HG02763 (cell line): ENCODE results near the gene CNTN4.
"Not testable (repeated sequence)": the region's sequence is repeated elsewhere in the genome, so short reads cannot be mapped to it uniquely, and the experiment has no call there.

Experiments
- ATAC-seq: cut with Tn5 transposase; IDR thresholded peaks from one replicate; pipeline ENCODE4 v1.9.1; 2021; ENCODE audit warnings: mild to moderate bottlenecking, moderate library complexity; ENCODE audit not compliant: unreplicated experiment

The CNTN4 gene

DNA sequence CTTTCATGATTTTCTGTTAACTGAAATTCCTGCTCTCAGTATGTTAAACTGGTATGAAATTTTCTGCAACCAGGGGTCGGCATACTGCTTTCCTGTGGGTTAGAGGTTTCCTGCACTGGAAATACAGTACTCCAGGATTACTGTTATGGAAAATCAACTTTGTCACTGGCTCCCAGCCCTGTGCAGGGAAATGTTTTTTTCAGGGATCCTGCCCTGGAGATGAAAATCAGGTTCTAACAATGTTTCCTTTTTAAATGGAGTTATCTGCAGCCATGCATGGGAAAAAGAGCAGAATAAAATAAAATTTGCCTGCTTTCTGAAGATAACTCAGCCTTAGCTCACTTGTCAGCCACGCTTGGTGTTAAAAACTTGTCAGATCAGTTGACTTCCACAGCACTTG, 791.1 kb downstream of the CNTN4 start:
- ATAC-seq = no peak

DNA sequence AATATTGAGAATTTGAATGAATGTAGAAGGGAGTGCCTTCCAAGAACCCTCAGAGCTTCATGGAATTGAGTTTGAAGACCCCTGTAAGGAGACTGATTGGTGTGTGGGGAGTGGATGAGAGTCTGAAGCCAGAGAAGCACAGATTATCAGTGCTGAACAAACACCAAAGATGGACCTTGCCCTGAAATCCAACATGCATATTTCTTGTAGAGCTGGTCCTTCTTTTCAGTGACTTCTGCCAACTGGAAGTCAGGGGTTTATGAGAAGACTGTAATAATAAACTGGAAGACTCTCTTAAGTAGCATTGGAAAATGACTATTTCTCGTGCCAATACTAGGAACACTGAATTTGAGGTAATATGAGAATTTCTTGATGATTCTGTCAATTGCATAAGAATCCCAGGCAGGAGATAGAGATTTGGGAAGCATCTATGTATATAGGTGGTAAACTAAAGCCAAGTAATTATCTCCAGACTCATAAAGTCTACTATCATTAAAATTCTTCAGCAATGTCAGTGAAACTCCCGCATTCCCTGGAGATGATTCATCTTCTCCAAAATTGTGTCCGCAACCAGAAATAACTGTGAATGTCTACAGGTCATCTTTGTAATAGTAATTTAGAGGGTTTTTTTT, 797.8 kb downstream of the CNTN4 start:
- no peak for ATAC-seq

DNA sequence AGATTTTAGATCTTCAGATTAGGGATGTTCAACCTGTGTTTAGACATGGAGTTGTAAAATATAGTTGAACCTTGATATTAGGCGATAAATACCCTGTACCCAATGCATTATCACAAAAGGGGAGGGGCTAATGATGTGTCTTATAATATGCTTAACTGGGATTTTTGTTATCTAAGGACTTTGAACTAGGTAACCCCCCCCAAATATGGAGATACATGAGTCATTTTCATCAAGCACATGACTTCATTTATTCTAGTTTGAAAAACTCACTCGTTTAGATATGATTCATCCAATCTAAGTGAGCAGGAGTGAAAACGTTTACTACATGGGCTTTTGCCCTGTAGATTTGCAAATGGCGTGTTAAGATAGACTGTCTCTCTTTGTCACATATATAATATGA, 799.2 kb downstream of the CNTN4 start:
- no peak for ATAC-seq

DNA sequence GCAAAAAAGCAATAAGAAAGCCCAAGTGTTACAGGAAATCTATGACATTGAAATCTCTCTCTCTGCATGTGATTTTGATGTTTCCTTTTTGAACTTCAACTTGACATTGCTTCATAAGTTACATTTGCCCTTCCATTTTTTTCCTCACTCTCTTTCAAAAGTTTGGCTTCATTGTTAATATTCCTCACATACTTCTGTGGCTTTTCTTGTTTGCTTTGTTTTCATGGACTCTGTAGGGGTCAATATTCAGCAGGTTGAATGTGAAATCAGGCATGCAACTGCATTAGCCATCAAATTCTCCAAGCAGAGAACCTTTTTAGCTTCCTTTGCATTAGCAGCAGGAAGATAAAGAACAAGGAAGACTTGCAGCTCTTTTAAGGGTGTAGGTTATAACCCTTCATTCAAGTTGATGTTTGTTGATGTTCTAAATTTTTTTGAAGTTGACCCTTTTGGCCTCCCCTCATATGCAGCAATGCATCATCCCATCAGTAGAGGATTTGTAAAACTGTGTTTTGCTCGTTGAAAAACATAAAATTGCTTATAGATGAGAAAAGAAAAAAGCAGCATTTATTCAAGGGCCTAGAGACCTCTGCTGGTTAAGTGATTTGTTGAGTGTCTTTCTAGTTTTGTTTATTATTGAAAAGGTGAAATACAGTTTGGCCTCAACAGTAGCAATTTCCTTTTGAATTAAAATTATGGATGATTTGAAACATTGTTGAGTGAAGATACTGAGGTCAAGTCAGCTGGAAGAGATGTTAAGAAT, 800.1 kb downstream of the CNTN4 start:
- no peak for ATAC-seq

DNA sequence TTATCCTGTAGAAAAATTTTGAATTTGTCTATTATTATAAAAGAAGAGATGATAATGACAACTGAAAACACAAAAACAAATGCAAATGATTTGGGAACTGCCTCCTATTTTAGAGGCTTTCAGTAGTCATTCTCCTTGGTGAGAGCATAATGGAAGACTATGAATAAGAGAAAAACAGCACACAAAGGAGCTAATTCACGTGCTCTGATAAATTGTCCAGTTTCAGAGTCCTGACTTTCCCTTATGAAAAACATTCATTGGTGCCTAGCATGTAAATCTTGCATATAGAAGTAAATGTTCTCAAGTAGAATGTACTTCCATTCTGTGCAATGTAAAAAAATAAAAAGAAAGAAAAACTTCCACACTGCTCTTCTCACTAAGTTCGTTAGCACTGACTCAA, 805.4 kb downstream of the CNTN4 start:
- ATAC-seq = no peak

DNA sequence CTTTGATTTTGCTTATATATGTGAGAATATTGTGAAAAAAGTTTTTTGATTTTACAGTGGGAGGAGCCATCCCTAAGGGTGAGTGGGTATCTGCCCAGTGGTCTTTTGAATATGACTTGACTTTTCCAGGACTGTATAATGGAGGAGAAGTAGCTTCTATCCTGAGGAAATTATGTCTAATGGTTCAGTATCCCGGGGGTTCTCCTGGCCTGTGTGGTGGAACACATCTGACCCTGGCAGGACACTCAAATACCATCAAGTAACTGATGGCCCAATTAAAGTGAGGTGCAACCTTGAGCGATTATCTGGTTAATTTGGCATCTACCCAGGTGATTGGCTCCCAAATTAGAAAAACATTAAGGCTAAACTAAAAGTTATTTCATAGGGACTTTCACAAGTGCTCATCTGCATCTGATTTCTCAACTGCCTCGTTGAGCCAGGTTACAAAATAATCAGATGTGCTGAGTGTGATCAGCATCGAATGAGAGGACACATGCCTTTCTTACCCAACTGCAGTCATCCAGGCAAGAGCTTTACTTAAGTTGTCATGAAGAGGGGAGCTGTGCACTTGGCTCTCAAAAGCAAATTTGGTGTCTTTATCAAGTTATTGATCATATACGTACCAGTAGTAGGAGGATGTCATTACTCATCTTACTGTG, 810.2 kb downstream of the CNTN4 start:
- no peak for ATAC-seq

DNA sequence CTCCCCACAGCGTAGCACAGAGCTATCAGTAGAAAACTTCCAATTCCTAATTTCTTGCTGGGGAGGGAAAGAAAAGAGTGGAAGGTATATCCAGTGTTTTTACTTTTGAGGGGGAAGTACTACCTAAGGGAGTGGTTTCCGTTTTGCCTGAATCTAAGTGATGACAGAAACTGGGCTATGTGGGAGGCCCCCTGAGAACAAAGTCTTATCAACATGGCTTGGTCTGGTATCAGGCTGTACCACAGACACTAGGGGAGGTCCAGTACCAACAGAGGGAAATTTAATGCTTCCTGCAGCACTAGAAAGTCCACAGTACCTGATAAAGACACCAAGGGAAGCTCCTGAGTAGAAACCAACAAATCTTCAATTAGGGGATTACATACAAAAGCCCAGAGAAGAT, 812.3 kb downstream of the CNTN4 start:
- no peak for ATAC-seq

DNA sequence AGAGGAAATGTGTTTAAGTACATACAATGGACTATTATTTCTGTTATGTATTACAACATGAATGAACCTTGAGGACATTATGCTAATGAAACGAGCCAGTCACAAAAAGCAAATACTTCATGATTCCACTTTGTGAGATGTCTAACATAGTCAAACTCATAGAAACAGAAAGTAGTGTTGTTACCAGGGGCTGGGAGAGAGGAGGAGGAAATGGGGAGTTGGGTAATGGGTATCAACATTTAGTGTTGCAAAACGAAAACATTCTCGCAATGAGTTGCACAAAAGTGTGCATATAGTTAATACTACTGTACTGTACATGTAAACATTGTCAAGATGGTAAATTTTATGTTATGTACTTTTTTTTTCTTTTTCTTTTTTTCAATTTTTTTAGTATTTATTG, 817.2 kb downstream of the CNTN4 start:
- ATAC-seq = no peak

DNA sequence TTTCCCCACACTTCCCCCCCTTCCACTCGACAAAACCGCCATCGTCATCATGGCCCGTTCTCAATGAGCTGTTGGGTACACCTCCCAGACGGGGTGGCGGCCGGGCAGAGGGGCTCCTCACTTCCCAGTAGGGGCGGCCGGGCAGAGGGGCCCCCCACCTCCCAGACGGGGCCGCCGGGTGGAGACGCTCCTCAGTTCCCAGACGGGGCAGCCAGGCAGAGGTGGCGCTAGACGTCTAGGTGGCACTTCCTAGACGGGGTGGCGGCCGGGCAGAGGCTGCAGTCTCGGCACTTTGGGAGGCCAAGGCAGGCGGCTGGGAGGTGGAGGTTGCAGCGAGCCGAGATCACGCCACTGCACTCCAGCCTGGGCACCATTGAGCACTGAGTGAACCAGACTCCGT, 818.0 kb downstream of the CNTN4 start:
- not testable (repeated sequence) for ATAC-seq

DNA sequence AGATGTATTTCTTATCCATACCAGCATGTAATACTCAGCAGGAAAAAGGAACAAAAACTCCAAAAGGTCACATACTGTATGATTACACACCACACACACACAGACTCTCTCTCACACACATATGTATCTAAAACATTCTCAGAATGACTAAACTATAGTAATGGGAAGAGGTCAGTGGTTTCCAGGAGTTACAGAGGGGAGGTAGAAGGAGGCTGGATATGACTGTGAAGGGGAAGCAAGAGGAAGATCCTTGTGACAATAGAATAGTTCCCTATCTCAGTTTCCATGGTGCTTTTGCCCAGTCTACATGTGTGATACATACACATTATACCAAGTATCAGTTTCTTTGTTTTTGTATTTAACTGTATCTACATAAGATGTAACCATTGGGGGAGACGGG, 821.4 kb downstream of the CNTN4 start:
- ATAC-seq = no peak

DNA sequence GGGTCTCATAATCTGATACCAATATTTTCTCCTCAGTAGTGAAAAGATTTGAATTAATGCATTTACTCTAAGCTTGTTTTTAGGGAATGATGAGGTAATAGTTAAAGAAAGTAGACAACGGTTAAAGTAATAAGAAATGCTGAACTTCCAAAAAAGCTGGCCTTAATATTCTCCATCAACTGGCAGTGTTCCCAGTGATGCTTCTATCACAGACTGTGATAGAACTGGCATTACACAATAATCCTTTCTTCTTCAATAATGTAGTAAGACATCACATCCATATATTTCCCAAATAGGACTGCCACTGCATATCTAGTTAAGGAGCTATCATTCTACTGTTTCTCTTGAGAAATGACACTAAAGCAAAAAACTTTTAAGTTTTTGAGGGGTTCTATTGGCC, 822.8 kb downstream of the CNTN4 start:
- ATAC-seq = no peak

DNA sequence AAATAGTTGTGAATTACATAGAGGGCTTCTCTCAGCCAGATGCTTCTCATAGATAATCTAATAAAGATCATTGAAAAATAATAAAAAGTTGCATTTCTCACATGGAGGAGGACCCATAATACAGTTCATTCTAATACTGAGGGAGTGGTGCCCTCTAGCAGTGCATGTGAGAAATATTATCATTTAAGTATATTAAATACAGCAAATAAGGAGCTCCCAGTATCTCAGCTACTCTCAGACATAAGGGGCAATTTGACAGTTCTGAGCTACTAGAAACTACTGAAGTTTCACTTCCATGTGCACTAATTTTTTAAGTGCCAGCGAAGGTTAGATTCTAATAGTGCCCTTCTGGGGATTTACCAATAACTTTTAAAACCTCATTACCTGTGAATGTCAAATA, 823.2 kb downstream of the CNTN4 start:
- peak; percentile 56 for ATAC-seq

DNA sequence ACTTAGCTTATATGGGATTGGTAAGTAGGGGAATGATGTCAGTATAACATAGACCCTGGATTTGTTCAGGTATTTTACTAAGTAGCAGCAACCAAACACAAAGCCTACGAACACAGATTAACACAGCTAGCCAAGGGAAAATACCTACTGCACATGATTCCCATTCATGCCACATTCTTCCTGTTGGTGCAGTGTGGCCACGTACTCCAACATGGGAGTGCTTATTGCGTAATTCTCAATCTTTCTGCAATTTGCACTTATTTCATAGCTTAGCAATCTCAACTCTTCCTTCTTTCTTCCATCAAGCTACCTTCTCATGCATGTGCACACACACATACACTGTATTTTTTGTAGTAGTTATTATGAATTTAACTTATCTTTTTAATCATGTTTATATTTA, 824.7 kb downstream of the CNTN4 start:
- ATAC-seq = no peak

DNA sequence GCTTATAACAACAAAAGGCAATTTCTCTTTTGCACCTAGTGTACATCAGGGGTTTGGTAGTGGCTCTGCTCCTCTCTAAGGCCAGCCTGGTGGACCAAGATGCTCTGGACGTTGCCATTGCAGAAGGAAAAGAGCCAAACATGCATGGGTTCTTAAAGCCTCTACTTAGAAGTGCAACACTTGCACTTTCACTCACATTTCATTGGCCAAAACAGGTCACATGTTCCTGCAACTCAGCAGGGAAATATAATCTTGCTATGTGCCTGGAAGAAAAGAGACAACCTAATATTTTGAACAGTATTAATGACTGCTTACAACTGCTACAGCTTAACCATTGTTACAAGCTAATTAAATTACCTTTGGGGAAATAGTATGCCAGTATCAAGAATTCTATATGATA, 828.6 kb downstream of the CNTN4 start:
- no peak for ATAC-seq

DNA sequence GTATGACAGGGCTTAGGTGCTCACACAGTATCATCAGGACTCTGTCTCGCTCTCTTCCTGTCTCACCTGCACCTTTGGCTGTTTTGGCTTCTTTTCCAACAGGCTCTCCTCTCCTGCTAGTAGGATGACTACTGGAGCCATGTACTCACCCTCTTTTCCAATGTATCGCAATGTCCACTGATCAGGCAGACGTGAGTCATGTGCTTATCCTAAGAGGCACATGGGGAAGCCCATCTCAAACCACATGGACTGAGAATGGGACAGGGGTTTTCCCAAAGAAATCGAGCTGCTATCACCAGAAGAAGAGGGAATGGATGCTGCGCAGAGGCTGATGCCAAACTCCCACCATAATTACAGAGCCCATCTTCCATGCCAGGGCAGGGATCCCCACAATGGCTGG, 830.9 kb downstream of the CNTN4 start:
- ATAC-seq = no peak

DNA sequence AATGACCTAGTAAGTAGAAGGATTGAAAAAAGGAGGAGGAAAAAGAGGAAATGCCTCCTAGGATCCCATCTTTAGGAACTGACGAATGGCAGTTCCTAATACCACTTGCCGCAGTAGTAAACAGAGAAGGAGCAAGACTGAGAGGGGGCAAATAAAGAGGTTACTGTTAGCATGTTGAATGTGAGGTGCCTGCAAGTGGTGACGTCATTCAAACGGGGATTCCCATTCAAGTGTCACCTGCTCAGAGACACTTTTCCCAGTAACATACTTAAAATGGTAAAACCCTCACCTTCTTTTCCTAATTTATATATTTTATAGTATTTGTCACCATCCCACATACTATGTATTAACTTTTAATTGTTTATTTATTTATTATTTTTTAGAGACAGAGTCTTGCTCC, 832.6 kb downstream of the CNTN4 start:
- ATAC-seq = no peak

DNA sequence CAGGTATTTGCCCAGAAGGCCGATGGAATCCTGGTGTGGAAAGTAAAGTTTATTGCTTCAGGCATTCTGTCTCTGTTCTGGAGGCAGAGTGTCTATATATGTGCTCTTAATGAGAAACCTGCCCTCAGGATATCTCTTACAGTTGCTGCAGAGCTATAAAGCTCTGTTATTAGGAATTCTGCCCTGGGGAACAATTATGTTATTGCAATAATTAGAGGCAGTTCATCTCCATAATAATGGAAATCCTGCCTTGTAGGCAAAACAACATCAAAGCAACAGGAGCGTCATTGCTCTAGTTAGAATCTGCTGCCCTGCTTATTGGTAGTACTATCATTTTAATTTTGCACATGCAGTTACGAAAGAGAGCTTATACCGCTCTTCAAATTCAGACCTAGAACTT, 835.9 kb downstream of the CNTN4 start:
- no peak for ATAC-seq

DNA sequence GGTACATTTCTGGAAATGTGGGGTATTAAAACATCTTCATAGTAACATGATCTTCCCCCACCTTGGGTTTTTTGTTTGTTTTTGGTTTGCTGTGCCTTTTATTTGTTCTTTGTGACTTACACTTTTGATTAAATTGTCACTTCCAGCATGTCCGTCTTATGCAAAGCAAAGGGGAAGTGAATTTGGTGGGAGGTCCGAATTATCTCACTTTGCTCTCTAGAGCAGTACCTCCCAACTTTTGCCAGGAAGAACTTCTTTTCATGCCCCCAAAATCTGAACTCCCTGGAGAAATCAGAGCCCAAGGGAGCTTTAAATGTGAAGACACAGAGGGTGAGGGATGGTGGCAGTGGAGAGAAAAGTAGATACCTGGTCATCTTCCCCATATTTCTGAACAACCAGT, 838.4 kb downstream of the CNTN4 start:
- ATAC-seq = no peak

DNA sequence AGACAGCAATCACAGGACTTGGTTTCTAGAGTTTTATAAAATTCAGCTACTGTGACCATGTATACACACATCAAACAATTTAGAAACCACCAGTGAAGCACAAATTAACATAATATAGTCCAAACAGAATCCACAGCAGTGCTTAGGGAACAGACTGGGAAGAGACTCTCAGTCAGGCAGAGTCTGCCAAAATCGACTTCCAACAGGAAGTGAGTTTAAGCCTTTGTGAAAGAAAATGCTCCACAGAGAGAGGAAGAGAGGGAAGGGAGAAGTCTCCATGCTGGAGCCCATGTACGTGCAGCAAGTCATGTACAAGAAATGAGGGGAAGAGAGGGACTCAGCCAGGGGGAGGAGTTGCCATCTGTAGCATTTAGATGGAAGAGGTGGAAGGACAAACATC, 838.9 kb downstream of the CNTN4 start:
- no peak for ATAC-seq

DNA sequence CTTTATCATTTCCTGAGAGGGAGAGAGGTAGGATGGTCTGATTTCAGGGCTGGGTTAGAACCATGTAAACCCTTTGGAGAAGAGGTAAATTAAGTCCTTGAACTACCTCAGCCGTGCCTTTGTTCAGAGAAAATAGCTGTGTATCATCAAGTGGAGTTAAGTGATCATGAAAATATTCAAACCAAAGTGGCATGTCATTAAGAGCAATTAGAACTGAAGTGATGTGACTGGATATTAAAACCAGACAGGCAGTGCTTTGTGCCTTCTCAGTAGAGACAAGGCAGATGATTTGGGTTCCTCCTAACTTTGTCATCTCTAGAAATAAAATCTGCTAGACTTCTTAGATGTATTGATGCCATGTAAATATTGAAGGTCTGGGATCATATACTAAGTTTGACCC, 840.0 kb downstream of the CNTN4 start:
- ATAC-seq = no peak

DNA sequence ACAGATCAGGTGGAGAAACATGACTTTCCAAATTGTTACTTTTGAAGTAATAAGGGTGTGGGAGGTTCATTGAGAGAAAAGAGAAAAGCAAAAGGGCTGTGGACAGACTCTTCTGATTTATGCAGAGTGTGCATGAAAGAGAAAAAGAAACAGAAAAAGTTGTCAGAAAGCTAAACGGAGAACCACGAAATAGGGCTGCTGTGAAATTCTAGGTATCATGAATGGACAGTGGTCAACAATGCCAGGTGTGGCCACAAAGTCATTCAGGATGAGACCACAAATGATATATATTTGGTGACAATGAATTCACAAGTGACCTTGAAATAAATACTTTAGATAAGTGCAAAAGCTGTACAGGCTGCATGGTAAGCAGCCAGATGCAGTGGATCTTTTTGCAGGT, 841.4 kb downstream of the CNTN4 start:
- no peak for ATAC-seq

DNA sequence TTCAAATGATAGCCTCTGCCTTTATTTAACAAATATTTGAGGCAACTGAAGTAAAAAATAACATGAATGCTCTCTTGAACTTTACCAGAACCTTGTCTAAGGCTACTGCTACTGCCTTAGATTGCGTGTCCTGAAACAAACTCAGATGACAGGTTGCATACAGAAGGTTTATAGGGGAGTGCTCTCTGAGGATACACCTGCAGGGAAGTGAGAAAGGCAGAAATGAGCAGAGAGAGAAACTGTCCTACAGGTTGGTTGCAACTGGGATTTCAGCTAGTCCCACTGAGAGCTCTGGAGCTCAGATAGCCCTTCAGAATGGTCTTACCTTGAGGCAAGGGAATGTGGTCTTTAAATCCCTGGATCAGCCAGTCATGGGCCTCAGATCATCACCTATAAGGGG, 846.0 kb downstream of the CNTN4 start:
- ATAC-seq = peak; percentile 78
